CD4-positive, alpha-beta T cell treated with Interleukin-10 for 1 hour (primary cell): Measurements from ENCODE around the gene CERS6.
A peak's percentile ranks its signal among the peaks of the same experiment; 100 is the strongest.

Experiments used
- DNase-seq: peaks from one replicate; pipeline ENCODE4 v3.0.0-alpha.2; 2020

The CERS6 gene

DNA sequence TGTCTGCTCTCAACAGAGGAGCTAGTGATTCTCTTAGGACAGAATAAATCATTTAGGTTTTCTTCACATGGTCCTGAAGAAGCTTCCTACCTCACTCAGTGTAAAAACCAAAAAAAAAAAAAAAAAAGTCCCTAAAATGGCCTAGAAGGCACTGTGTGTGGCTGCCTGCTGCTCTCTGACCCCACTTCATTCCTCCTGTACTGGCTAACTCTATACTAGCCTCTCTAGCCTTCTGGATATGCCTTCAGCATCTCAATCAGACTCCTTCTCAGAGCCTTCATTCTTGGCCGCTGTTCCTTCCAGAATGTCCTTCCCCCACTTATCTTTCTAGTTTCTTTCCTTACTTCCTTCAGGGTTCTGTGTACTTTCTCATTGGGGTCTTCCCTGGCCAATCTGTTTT is 82.1 kb downstream of the CERS6 start:
- DNase-seq = no peak

DNA sequence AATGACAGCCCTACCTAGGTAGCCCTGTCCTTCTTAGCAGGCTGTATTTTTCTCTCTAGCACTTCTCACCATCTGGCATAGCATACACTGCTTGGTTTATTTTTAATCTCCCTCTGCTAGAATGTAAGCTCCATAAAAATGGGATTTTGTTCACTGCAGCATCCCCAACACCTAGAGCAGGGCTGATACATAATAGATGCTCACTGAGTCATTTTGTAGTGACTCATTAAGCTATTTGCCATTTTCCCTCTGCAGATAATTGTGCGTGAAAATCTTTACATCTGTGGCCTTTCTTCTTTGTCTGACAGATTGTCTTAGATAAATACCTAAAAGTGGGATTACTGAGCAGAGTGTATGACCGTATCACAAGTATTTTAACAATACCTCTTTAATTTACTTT is 82.5 kb downstream of the CERS6 start:
- DNase-seq = no peak

DNA sequence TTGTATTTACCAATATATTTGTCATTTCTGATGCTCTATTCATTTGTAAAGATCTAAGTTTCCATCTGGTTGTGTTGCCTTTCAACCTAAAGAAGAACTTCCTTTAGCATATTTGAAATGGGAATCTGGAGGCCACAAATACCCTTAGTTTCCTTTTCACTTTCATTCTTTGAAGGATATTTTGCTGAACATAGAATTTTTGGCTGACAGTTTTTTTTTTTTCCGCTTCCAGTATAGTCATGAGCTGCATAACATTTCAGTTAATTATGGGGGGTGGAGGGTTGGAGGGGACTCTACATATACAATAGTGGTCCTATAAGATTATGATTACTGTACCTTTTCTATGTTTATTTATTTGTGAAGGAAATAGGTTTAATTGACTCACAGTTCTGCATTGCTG is 83.9 kb downstream of the CERS6 start:
- no peak for DNase-seq

DNA sequence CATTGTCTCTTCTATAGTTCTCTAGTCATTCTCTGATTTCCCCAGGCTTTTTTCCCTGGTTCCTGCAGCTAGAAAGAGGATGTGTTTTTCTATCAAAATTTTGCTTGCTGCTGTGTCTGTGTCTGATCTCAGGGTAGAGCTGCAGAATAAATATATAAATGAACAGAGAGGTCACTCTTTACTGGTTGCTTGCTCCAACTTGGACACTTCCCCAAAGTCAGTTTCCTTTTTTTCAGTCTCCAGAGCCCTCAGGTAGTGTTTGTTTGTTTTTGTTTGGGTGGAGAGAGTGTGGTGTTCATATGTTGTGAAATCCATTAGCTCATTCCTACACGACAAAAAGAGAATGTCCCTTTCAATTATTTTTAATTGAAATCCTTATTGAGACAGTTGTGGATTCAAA is 85.8 kb downstream of the CERS6 start:
- no peak for DNase-seq

DNA sequence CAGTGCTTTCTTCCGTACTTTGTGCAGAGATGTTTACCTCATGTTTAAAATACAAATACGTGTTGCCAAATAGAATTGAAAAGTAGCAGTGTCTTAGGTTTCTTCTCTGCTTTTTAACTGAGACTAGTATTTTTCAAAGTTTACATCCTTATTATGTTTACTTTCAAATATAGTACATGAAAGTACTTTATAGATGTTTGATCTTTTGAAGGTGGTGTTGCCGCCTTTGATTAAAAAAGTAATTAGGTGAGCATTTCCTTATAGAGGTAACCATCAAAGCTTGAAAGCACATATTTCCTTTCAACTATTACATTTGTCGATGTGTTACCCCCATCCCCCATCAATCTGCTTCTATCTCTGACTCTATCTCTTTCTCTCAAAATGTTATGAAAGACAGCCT is 87.0 kb downstream of the CERS6 start:
- DNase-seq = peak; percentile 4

DNA sequence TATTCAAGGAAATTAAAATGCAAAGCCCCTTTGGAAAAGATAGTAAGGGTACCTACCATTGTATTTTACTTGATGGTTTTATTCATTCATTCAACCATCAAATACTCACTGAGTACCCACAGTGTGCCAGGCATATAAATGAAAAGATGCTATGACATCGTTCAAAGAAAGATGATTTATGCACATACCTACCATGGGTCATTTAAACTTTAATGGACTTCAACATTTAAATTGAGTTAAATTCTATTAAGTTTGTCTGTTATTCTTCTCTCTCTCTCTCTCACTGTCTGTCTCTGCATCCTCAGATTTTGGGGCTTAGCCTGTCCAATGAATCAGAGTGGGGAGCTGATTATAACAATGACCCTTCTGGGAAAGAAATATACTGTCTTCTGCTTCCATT is 87.9 kb downstream of the CERS6 start:
- no peak for DNase-seq

DNA sequence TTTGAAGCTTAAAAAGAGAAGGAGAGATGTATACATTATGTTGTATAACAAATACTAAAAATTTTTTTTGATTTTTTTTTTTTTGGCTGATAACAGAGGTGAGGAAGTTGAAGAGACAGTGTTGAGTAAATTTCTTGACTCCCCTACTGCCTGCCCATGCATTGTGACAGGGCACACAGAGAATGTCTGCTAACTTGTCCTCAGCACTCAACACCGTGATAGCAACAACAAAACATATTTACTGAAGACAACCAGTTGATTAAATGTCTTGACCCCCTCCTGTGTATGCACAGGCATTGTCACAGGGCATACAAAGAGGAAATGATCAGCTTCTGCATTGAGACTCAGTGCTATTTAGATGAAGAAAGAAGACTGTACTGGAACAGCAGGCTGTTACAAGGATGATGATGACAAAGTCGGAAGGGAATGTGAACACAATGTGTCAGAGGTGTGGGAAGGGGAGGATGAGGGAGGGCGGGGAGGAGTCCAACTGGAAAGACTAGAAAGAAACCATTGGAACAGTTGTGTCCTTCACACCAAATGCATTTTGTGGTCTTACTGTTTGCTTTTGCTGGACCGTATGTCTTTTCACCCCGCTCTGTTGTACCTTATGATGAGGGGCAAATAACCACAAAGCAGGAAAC is 89.5 kb downstream of the CERS6 start:
- DNase-seq = no peak

DNA sequence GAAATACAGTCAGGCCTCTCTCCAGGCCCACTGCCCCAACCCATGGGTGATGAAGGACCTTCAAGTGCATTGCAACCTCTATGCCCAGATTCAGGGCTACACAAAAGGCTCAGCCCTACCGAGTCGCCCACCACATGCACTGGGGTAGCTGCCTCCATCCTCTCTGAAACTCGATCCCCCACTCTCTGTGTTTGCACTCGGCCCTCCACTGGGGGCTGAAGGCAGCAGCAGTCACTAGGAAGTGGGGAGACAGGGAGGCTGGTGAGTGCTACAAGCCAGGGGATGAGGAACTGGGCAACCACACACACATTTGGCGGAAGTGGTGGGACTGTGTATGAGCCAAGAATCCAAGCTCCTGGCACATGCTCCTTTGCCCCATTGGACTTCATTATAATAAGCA is 94.6 kb downstream of the CERS6 start:
- DNase-seq = no peak

DNA sequence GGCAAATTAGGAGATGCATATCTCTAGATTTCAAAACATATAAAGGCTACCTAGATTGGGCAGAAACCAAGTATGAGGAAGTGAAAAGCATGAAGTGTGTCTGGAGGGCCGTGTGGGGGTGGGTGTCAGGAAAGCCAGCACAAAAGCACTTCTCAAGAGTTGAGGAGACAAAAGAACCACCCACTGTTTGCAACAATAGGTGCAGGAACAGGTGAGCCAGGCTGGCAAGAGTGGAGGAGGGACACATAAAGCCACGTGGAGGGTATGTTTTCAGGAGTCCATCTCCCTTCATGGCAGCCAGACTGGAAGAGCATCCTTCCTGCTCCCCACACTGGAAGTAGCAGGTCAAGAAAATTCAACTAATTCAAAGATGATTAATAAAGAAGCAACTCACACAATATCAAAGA is 96.4 kb downstream of the CERS6 start:
- DNase-seq = no peak

DNA sequence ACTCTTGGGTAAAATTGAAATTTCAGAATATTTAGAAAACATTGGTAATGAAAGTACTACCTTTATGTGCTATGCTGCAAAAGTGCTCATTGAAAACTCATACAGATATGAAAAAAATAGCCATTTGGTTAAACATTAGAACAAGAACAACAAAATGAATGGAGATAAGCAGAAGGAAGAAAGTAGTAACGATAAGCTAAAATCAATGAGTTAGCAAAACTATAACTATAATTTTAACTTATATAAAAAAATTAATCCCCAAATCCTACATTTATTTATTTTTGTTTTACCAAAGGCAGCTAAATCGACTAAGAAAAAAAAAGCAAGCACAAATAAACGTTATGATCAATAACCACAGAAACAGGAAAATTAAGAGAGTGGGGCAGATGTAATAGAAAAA is 99.2 kb downstream of the CERS6 start:
- no peak for DNase-seq

DNA sequence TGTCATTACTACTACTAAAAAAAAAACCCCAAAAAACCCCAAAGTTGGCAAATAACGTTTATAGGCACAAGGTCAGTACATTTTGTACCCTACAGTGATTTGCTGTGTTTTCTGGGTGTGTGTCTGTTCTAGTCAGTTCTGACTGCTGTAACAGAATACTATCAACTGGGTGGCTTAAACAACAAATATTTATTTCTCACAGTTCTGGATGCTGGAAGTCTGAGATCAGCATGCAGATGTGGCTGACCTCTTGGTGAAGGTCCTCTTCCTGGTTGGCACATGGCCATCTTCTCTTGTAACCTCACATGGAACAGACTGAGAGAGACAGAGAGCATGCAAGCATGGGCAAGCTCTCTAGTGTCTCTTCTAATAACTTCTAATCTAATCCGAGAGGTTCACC is 103.1 kb downstream of the CERS6 start:
- no peak for DNase-seq

DNA sequence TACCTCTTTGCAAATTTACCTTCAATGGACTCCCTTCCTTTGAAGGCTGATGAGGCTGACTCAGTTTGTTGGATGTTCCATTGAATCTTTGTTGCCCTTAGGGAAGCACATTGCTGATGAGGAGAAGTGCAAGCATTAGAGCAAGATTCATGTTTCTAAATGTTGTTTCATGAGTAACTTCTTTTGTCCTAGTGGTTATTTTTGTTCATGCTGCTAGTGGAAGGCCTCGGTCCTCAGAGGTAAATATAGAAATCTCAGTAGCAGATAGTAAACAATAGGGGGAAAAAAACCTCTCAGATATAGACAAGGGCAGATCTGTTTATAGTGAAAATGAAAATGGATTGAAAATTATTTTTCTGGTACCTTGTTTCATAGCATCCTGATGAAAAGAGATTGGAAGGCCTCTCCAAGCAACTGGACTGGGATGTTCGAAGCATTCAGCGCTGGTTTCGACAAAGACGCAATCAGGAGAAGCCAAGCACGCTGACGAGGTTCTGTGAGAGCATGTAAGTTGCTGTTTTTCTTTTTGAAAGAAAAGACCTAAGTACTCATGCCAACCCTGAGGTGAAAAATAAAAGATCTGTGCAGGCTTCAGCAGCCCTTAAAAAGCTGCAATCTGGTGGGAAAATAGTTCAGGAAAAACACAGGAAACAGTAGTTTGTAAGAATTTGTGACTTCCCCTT is 104.9 kb downstream of the CERS6 start:
- DNase-seq = no peak

DNA sequence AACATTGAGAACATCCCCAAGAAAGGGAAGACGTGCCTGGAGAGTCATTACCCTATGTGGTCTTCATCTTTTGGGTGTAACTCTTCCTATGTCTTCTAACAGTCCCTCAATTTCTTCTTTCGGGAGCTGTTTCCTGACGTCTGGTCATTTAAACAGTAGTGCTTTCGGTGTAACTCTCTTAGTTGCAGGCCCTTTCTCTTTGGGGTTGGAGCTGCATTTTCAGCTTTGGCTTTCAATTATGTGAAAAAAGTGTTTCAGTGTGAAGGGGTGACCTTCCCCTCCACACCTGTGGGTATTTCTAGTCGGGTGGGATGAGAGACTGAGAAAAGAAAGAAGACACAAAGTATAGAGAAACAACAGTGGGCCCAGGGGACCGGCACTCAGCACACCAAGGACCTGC is 105.9 kb downstream of the CERS6 start:
- DNase-seq = no peak

DNA sequence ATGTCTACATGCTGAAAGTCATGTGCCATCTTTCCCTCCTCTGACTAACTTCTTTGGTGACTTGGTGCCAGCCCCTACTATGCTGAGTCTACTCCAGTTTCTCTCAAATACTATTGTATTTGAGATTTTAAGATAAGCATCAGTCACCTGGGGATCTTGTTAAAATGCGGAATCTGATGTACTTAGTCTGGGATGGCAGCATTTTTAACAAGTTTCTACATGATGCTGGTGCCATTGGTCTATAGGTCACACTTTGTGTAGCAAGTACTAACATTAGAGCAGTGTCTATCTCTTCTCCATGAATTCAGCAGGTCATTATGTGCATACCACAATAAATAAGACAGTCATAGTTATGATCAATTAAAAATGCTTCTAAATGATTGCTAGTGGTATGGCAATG is 106.9 kb downstream of the CERS6 start:
- DNase-seq = no peak

DNA sequence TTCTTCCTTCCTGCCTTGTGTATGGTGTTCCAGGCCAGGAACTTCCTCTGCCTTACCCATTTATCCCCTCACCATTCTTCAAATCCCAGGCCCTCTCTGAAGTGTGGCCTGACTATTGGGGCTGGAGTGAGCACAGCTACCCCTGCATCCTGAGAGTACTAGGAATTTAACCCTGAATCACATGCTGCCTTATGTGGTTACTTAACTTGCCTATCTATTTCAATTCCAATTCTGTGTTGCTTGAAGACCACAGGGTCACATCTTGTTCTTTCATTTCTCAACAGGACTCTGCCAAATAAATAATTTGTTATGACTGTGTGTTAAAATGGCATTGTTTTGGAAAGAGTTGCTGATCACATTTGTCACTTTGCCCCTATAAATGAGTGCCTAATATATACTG is 108.6 kb downstream of the CERS6 start:
- no peak for DNase-seq

DNA sequence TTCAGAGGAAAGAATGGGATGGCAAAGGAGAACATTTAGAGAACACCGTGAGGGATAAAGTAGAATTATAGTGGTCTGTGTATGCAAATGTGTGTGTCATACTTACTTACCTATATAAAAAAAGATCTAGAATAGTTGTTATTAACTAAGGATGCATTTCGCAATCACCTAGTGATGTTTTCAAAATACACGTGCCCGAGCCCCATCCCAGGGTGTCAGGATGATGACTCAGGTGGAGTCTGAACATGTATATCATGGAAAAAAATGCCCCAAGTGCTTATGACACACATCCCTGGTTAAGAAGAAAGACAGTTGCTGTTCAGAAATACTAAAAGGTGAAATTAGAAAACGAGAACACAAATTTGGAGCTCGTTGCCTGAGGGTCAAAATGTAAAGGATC is 109.0 kb downstream of the CERS6 start:
- DNase-seq = no peak

DNA sequence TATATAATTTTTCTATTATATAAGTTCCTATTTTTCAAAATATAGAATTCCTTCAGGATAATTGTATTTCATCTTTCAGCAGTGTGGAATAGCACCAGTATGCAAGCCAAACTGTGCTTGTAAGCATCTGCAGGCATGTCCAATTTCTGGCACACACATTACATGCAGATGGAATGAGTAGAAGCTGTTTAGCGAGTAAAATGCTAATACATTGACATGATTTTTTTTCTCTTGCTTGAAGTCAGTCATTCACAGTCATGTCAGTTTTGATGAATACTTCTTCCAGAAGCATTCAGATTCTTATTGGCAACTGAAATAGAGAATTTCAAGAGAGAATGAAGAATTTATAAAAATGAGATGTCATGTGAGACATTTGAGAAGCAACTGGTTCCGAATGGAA is 109.4 kb downstream of the CERS6 start:
- DNase-seq = no peak

DNA sequence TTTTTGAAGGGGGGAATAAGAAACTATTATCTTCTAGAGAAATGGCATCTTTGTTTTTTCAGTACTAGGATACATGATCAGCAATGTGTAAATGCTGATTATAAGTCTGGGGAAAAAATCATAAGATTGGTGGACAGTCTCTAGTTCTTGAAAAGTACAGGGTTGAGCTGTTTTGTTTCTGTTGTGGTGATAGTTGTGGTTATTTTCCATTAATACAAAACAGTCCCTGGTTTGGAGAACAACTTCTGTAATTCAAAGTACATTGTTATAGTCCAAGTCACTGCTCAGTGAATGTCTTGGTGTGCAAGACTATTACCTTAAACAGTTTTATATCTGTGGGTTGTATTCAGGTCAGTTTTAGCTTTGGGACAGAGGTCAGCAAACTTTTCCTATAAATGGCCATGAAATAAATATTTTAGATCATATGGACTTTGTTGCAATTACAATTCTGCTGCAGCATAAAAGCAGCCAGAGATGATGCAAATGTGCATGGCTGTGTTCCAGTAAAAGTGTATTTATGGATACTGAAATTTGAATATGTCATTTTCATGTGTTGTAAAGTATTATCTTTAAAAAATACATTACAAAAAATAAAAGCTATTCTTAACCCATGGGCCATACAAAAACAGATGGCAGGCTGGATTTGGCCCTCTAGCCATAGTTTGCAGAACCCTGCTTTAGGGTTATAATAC is 111.0 kb downstream of the CERS6 start:
- no peak for DNase-seq

DNA sequence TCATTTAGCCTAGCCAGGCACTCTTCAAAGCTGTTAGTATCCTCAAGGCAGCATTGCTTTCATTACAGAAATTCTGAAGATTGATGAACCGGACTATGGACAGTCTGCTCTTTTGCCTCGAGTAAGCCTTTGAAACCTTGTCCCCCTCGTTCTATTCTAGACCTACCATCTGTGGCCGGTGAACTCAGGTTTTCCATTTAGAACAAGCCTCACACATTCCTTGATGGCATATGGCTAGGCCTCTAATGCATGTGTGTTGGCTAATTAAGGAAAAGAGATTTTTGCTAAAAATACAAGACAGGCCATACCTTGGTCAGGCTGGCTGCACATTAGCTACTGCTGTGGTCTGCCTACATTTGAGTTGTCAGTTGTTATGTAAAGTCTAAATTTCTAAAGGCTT is 111.8 kb downstream of the CERS6 start:
- no peak for DNase-seq

DNA sequence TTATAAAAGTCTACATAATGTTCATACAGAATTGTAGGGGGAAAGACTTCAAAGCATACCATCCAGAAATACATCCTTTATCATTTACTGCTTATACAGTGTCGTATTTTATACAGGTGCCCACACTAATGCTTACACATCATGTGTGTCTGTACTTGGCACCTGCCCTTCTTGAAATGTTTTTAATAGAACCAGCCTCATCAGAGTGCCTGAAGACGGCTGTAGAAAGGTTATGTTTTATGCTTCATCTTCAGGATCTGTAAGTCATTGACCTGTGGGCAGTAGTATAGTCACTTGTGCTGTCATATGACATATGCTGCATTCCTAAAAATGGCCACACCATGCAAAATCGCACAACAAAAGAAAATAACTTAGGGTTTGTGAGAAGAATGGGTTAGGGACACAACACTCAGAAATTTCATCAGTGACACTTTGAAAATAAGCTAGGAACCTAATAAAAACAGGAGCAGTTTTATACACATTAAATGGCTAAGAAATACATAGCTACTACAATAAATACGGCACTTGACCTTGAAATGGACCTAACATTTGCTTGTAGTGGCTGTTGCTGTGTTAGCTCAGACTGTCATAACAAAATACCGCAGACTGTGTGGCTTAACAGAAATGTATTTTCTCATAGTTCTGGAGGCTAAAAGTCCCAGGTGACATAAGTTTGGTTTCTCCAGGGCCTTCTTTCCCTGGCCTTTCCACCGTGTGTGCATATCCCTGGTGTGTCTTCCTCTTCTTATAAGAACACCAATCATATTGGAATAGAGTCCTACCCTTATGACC is 112.6 kb downstream of the CERS6 start:
- DNase-seq = no peak

DNA sequence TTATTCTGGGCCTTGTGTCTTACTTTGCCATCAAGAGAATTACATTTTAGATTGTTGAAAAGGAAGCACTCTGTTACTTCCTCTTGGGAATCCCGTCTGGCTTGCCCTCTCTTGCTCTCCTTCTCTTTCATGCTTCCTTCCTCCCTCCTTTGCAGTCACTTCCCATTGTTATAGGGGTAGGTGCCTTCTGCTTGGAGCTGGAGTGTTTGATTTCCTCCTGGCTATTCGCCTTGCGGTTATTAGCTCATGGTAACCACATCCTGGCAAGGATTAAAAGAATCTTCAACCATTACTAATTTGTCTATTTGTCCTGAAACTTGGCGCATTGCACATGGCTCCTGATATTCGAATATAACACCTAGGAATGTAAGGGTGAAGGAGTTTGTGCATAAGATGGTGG is 115.0 kb downstream of the CERS6 start:
- DNase-seq = no peak

DNA sequence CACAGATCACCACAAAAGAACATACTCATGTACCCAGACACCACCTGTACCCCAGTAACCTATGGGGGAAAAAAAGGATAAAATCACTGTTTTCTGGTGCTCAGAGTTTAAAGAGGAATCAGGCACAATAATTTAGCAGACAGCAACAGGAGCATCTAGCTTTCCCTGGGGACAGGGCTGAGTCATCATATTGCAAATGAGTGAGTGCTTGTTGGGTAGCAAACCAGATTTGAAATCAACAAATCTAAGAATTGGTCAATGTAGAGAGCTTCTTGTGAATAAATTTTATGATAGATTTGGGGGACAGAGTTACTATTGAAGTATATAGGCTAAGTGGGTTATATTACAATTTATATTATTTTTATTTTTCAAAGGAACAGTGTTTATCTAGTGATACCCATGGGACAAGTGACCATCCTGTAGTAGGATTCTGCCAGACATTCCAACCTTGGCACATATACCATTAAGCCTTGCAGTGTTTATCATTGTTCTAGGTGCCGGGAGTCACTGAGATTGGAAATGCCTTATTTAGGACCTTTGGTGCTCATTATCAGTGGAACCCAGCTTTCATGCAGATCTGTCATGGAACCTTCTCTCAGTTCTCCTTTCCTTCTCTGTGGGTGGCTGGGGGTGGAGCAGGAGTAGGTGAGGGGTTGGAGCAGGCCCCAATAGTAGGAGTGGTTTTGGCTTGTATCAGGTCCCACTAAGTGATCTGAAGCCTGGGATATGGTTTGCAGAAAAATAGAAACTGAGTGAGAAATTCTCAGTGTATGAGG is 117.2 kb downstream of the CERS6 start:
- no peak for DNase-seq
